OCI-LY7 (cell line): ENCODE measurements around the gene ZSWIM9. TPM values are rescaled to one million over a fixed set of nuclear protein-coding genes. Genes with fewer than 3 reads are reported as not detected.

Source experiments
- BruUV-seq: library from RNA; stranded (reverse); fragments of 400-500 nt; replicated peaks from 2 replicates; lab custom pipeline; 2021; lab: Mats Ljungman, UMichigan
- CTCF ChIA-PET: fragments of 300-600 bp; sonication (Branson Sonifier 250); formaldehyde crosslinking; loops from one replicate; lab custom pipeline; 2022; ENCODE audit warnings: antibody characterized with exemption; ENCODE audit not compliant: unreplicated experiment; lab: Charles Lee
- POLR2A ChIA-PET: fragments of 300-600 bp; sonication (Branson Sonifier 250); formaldehyde crosslinking; loops from one replicate; lab custom pipeline; 2022; ENCODE audit warnings: antibody characterized with exemption; lab: Charles Lee
- DNase-seq: peaks from one replicate; pipeline ENCODE4 v3.0.0-alpha.2; 2015; ENCODE audit warnings: low spot score
- H2AFZ ChIP-seq: fragments of 200-600 bp; sonication (generic), shearing (Covaris generic); 2 replicates; pipeline ENCODE4 v1.6.1; 2014; ENCODE audit warnings: mild to moderate bottlenecking, antibody characterized with exemption, low read length, moderate library complexity
- H3K27ac ChIP-seq: fragments of 200-600 bp; sonication (generic); 2 replicates; pipeline ENCODE4 v1.5.1; 2014; ENCODE audit warnings: mixed run types, low read depth, mild to moderate bottlenecking, moderate library complexity, low read length, inconsistent platforms; ENCODE audit not compliant: poor library complexity, severe bottlenecking
- H3K36me3 ChIP-seq: fragments of 200-600 bp; sonication (generic); 2 replicates; pipeline ENCODE4 v1.6.1; 2014; ENCODE audit warnings: mild to moderate bottlenecking, antibody characterized with exemption, low read length, moderate library complexity, mixed read lengths; ENCODE audit not compliant: insufficient read depth
- H3K4me1 ChIP-seq: fragments of 200-600 bp; sonication (generic); 2 replicates; pipeline ENCODE4 v1.5.1; 2014; ENCODE audit warnings: mild to moderate bottlenecking, low read length; ENCODE audit not compliant: insufficient read depth, poor library complexity, severe bottlenecking
- H3K4me2 ChIP-seq: fragments of 200-600 bp; sonication (generic); 2 replicates; pipeline ENCODE4 v1.6.1; 2014; ENCODE audit warnings: mild to moderate bottlenecking, low read length
- H3K4me3 ChIP-seq: fragments of 200-600 bp; sonication (generic); 2 replicates; pipeline ENCODE4 v1.5.1; 2014; ENCODE audit warnings: mild to moderate bottlenecking, low read depth, low read length; ENCODE audit not compliant: poor library complexity, severe bottlenecking
- H3K79me2 ChIP-seq: fragments of 200-600 bp; sonication (generic); 2 replicates; pipeline ENCODE4 v1.6.1; 2016; ENCODE audit warnings: low read depth, mild to moderate bottlenecking, low read length, moderate library complexity, mixed read lengths; ENCODE audit not compliant: insufficient read depth
- H3K9me2 ChIP-seq: fragments of 200-600 bp; sonication (generic); 2 replicates; pipeline ENCODE4 v1.6.1; 2016; ENCODE audit warnings: mild to moderate bottlenecking, low read length, mixed read lengths; ENCODE audit not compliant: insufficient read depth
- H3K9me3 ChIP-seq: fragments of 200-600 bp; sonication (generic); 2 replicates; pipeline ENCODE4 v1.6.1; 2014; ENCODE audit warnings: mild to moderate bottlenecking, mixed run types, low read length, mixed read lengths
- H4K20me1 ChIP-seq: fragments of 200-600 bp; sonication (generic); 2 replicates; pipeline ENCODE4 v1.6.1; 2014; ENCODE audit warnings: mild to moderate bottlenecking, antibody characterized with exemption, low read length, moderate library complexity, mixed read lengths; ENCODE audit not compliant: insufficient read depth
- EZH2phosphoT487 ChIP-seq: fragments of 200-600 bp; sonication (generic); IDR thresholded peaks from 2 replicates; pipeline ENCODE4 v1.6.1; 2018; ENCODE audit warnings: low read depth, borderline replicate concordance, mild to moderate bottlenecking, mixed run types, antibody characterized with exemption, low read length, moderate library complexity, mixed read lengths
- intact Hi-C: fragments of 100-400 bp; cut with micrococcal nuclease; formaldehyde crosslinking; loops from one replicate; pipeline ENCODE4 v1.10.0; 2022; ENCODE audit not compliant: unreplicated experiment
- total RNA-seq, 2 experiments: library from RNA; depleted of rRNA in 1 of 2; stranded (reverse); fragments of >200 nt in 1 of 2; shearing (Covaris generic) in 1 of 2; gene quantifications; 2 replicates each; pipeline ENCODE4 v1.2.3, GENCODE V29; 2014 to 2022
- TF ChIP-seq, protein P1 (sequence below): fragments of 200-600 bp; sonication (generic); conservative IDR thresholded peaks from 2 replicates; pipeline ENCODE4 v1.5.1; 2014; ENCODE audit warnings: mild to moderate bottlenecking, antibody characterized with exemption, low read length, moderate library complexity, mixed read lengths

Gene ZSWIM9
- total RNA-seq, 2 experiments from 2014 or later: 4.5 to 10.5 TPM

DNA sequence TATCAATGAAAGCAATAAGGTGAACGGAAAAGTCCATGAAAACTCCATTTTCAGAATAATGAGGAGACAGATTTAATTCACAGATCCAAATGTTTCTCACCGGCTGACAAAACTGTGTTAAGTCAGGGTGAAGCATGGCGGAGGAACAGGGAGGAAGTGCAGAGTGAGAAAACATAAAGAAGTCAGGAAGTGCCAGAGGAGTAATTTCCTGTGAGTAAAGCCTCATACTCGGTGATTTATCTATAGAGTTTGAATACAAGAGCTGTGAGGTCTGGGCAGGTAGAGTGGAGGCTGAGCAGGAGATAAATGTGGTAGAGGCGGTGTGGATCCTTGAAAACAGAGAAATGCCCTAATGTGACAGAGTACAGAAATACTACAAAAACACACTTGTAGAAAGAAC is 73.8 kb downstream of the ZSWIM9 start:
- BruUV-seq: no TSS peak
- ChIA-PET POLR2A (no interaction called here), CTCF (no interaction called here)
- Histone ChIP-seq H3K9me2 (no peaks in the 10 kb centered on the region), H3K36me3 (peaks cover 77% of the 10 kb centered on the region), H3K27ac (peak overlapping the region; percentile 42), H3K4me3 (peak overlapping the region; percentile 9), H3K4me1 (peaks cover 28% of the 10 kb centered on the region), H3K9me3 (no peaks in the 10 kb centered on the region), H3K4me2 (peak overlapping the region; percentile 18; the same call in 1 of the 2 replicates), H2AFZ (no peak overlapping the region), H3K79me2 (peaks cover 49% of the 10 kb centered on the region; the same call in 1 of the 2 replicates), H4K20me1 (no peaks in the 10 kb centered on the region)
- TF ChIP-seq, protein P1, sequence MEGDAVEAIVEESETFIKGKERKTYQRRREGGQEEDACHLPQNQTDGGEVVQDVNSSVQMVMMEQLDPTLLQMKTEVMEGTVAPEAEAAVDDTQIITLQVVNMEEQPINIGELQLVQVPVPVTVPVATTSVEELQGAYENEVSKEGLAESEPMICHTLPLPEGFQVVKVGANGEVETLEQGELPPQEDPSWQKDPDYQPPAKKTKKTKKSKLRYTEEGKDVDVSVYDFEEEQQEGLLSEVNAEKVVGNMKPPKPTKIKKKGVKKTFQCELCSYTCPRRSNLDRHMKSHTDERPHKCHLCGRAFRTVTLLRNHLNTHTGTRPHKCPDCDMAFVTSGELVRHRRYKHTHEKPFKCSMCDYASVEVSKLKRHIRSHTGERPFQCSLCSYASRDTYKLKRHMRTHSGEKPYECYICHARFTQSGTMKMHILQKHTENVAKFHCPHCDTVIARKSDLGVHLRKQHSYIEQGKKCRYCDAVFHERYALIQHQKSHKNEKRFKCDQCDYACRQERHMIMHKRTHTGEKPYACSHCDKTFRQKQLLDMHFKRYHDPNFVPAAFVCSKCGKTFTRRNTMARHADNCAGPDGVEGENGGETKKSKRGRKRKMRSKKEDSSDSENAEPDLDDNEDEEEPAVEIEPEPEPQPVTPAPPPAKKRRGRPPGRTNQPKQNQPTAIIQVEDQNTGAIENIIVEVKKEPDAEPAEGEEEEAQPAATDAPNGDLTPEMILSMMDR: no peak
- TF ChIP-seq EZH2phosphoT487: no peak
- intact Hi-C loops: no loop called here
- peak; percentile 31 for DNase-seq

DNA sequence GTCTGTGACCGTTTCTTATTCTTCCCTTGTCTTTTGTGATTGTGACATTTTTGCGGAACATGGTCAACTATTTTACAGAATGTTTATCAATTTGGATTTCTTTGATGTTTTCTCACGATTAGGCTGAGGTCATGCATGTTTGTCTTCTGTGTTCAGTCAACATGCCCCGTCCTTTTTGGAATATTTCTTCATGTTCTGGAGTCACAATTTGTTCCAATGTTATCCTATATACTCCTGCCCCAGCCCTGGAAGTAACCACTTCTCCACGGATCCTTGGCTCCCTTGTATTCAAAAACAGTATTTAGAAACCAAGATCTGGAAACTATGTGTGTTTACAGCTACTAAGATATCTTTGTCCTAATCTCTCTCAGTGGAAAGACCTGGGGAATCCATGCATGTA is 75.6 kb downstream of the ZSWIM9 start:
- POLR2A ChIA-PET: no interaction called here

DNA sequence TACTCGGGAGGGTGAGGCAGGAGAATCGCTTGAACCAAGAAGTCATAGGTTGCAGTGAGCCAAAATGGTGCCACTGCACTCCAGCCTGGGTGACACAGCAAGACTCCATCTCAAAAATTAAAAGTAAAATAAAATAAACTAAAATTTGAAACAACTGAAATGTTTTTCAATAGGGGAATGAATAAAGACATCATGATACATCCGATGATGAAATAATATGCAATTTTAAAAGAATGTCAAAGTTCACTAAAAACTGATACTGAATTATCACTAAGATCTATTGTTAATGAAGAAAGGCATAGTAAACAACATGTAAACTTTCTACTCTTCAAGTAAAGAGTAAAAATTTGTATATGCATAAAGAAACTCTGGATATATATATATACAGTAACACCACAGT is 76.7 kb downstream of the ZSWIM9 start:
- Histone ChIP-seq H3K36me3 (peaks cover 50% of the 10 kb centered on the region), H3K4me1 (peaks cover 55% of the 10 kb centered on the region), H3K4me2 (no peak overlapping the region), H3K9me3 (no peaks in the 10 kb centered on the region), H3K4me3 (no peak overlapping the region), H4K20me1 (no peaks in the 10 kb centered on the region), H3K9me2 (no peaks in the 10 kb centered on the region), H2AFZ (no peak overlapping the region), H3K79me2 (peaks cover 67% of the 10 kb centered on the region; the same call in 1 of the 2 replicates), H3K27ac (no peak overlapping the region)
- BruUV-seq: no TSS peak
- ChIA-PET CTCF (no interaction called here), POLR2A (no interaction called here)
- intact Hi-C loops: no loop called here
- no peak for TF ChIP-seq EZH2phosphoT487
- TF ChIP-seq, protein P1: no peak
- no peak for DNase-seq

More for the DNA sequence above, 75.6 kb downstream of the ZSWIM9 start:
- Histone ChIP-seq H3K4me1 (peaks cover 46% of the 10 kb centered on the region), H3K9me2 (no peaks in the 10 kb centered on the region), H3K79me2 (peaks cover 62% of the 10 kb centered on the region; the same call in 1 of the 2 replicates), H3K4me3 (no peak overlapping the region), H2AFZ (no peak overlapping the region), H3K4me2 (no peak overlapping the region), H3K36me3 (peaks cover 60% of the 10 kb centered on the region), H4K20me1 (no peaks in the 10 kb centered on the region), H3K9me3 (no peaks in the 10 kb centered on the region), H3K27ac (no peak overlapping the region)
- intact Hi-C loops: no loop called here
- TF ChIP-seq EZH2phosphoT487: no peak
- TF ChIP-seq, protein P1: no peak
- no TSS peak for BruUV-seq
- CTCF ChIA-PET: no interaction called here
- DNase-seq: no peak

Other genes with a start within 250 kb of the ZSWIM9 start
- not detected in 2 replicates for gene BSPH1, start 178.5 kb upstream of the ZSWIM9 start, total RNA-seq (2014; rRNA removed; shearing (Covaris generic))
- not detected in 2 replicates for gene BSPH1, start 178.5 kb upstream of the ZSWIM9 start, total RNA-seq (2022)
- not detected in 2 replicates for gene ELSPBP1, start 176.0 kb upstream of the ZSWIM9 start, total RNA-seq (2014; rRNA removed; shearing (Covaris generic))
- gene ELSPBP1, start 176.0 kb upstream of the ZSWIM9 start, total RNA-seq (2022): not detected in 2 replicates
- not detected in 2 replicates for gene CABP5, start 126.6 kb upstream of the ZSWIM9 start, total RNA-seq (2014; rRNA removed; shearing (Covaris generic))
- gene CABP5, start 126.6 kb upstream of the ZSWIM9 start, total RNA-seq (2022): not detected in 2 replicates
- gene PLA2G4C, start 59.9 kb upstream of the ZSWIM9 start, total RNA-seq (2014; rRNA removed; shearing (Covaris generic)): 0.98 and 2.0 TPM in 2 replicates
- gene PLA2G4C, start 59.9 kb upstream of the ZSWIM9 start, total RNA-seq (2022): 1.1 and 1.4 TPM in 2 replicates
- gene LIG1, start 336 bp upstream of the ZSWIM9 start, total RNA-seq (2014; rRNA removed; shearing (Covaris generic)): 279 and 291 TPM in 2 replicates
- gene LIG1, start 336 bp upstream of the ZSWIM9 start, total RNA-seq (2022): 172 and 219 TPM in 2 replicates
- 51.0 and 52.5 TPM in 2 replicates for gene CARD8, start 85.2 kb downstream of the ZSWIM9 start, total RNA-seq (2014; rRNA removed; shearing (Covaris generic))
- gene CARD8, start 85.2 kb downstream of the ZSWIM9 start, total RNA-seq (2022): 56.1 and 82.9 TPM in 2 replicates
- gene ZNF114, start 99.4 kb downstream of the ZSWIM9 start, total RNA-seq (2014; rRNA removed; shearing (Covaris generic)): not detected in 2 replicates
- gene ZNF114, start 99.4 kb downstream of the ZSWIM9 start, total RNA-seq (2022): not detected in 2 replicates
- gene EMP3, start 154.9 kb downstream of the ZSWIM9 start, total RNA-seq (2014; rRNA removed; shearing (Covaris generic)): 14.5 and 33.8 TPM in 2 replicates
- gene EMP3, start 154.9 kb downstream of the ZSWIM9 start, total RNA-seq (2022): 21.1 and 23.1 TPM in 2 replicates
- 18.2 and 31.1 TPM in 2 replicates for gene TMEM143, start 193.3 kb downstream of the ZSWIM9 start, total RNA-seq (2014; rRNA removed; shearing (Covaris generic))
- gene TMEM143, start 193.3 kb downstream of the ZSWIM9 start, total RNA-seq (2022): 31.4 and 37.9 TPM in 2 replicates
- 0.38 and 0.51 TPM in 2 replicates for gene SYNGR4, start 193.7 kb downstream of the ZSWIM9 start, total RNA-seq (2014; rRNA removed; shearing (Covaris generic))
- gene SYNGR4, start 193.7 kb downstream of the ZSWIM9 start, total RNA-seq (2022): 1.0 and 1.2 TPM in 2 replicates
- 26.2 and 38.8 TPM in 2 replicates for gene KDELR1, start 220.9 kb downstream of the ZSWIM9 start, total RNA-seq (2014; rRNA removed; shearing (Covaris generic))
- gene KDELR1, start 220.9 kb downstream of the ZSWIM9 start, total RNA-seq (2022): 63.8 and 74.0 TPM in 2 replicates
- not detected in 2 replicates for gene GRIN2D, start 223.0 kb downstream of the ZSWIM9 start, total RNA-seq (2014; rRNA removed; shearing (Covaris generic))
- 0.06 and 0.11 TPM in 2 replicates for gene GRIN2D, start 223.0 kb downstream of the ZSWIM9 start, total RNA-seq (2022)